Psoas muscle (tissue), 8 donors: ENCODE results near the gene TFAM. TPM values are rescaled to one million over a fixed set of nuclear protein-coding genes. Genes with fewer than 3 reads are reported as not detected.

Experiments used
- ATAC-seq, 4 donors: fragments of 200-7000 bp; cut with Tn5 transposase; one replicate each; pipeline ENCODE4 v1.9.1; 2020; ENCODE audit warnings: moderate library complexity in 3 of 4, mild to moderate bottlenecking in 2 of 4
- DNase-seq, 2 donors: peaks; one replicate each; pipeline ENCODE4 v3.0.0-alpha.2; 2020
- H3K27ac ChIP-seq: fragments of 200-600 bp; one replicate; pipeline ENCODE4 v1.8.0; 2022
- H3K27me3 ChIP-seq, 3 donors: fragments of 200-600 bp in 1 of 3; one replicate each; pipeline versions ENCODE4 v1.6.1 to v1.8.0; 2013 to 2022; ENCODE audit warnings: low read length in 2 of 3, mild to moderate bottlenecking in 2 of 3, moderate library complexity in 1 of 3; ENCODE audit not compliant: insufficient read depth in 3 of 3
- H3K36me3 ChIP-seq, 2 donors: fragments of 200-600 bp in 1 of 2; one replicate each; pipeline versions ENCODE4 v1.6.1 to v1.8.0; 2013 to 2022; ENCODE audit warnings: low read depth in 1 of 2, mild to moderate bottlenecking in 1 of 2, moderate library complexity in 1 of 2; ENCODE audit not compliant: insufficient read depth in 1 of 2
- H3K4me1 ChIP-seq: fragments of 200-600 bp; one replicate; pipeline ENCODE4 v1.8.0; 2022
- H3K4me3 ChIP-seq: fragments of 200-600 bp; one replicate; pipeline ENCODE4 v1.8.0; 2022; ENCODE audit warnings: mild to moderate bottlenecking
- H3K9me3 ChIP-seq: fragments of 200-600 bp; one replicate; pipeline ENCODE4 v1.8.0; 2022
- WGBS, 3 donors: extraction: QIAGEN DNeasy Blood & Tissue Kit; methylation state at CpG; one replicate each; pipeline versions ENCODE4 v1.1.6 to v1.1.7; 2013; 5-methylcytosine and 5-hydroxymethylcytosine counted together
- intact Hi-C, 2 donors: fragments of 100-400 bp; cut with DNase I; formaldehyde crosslinking; loops; one replicate each; pipeline versions ENCODE4 v1.11.0 to v1.14.2; 2022
- polyA plus RNA-seq, 3 donors: library from polyadenylated mRNA; stranded (reverse); fragments of 200-250 nt; gene quantifications; one replicate each; pipeline ENCODE4 v1.2.3, GENCODE V29; 2013
- total RNA-seq, 4 donors: library from RNA; stranded (reverse); fragmentation: NEBNext Ultra II Directional in 2 of 4; extraction: Animal tissue kit (Norgen Biotek cat#: 25700) in 2 of 4; gene quantifications; one replicate each; pipeline versions ENCODE4 v1.2.1 to v1.2.4, GENCODE V29; 2021 to 2023
- TF ChIP-seq, protein P1 (sequence below): fragments of 200-600 bp; IDR thresholded peaks from one replicate; pipeline ENCODE4 v1.8.0; 2022; ENCODE audit warnings: antibody characterized with exemption
- donor health status: healthy with polysubstance abuse.
- donor health status: DM: no; HTN: no; CAD: no; lungs with moderate emphysema.
- donor health status: Bipolar disorder and iron deficiency.
- donor health status: healthy.
- donor health status: DM: yes; HTN: yes; CAD: no.
- donor health status: DM: no; HTN: no; CAD: no.
- donor health status: DM: no; HTN: no; CAD: no.
- donor health status: DM: yes; HTN: yes; CAD: no.

TFAM gene
- total and polyA plus RNA-seq, 7 donors = 10.0 to 36.0 (median 24.4) TPM

DNA sequence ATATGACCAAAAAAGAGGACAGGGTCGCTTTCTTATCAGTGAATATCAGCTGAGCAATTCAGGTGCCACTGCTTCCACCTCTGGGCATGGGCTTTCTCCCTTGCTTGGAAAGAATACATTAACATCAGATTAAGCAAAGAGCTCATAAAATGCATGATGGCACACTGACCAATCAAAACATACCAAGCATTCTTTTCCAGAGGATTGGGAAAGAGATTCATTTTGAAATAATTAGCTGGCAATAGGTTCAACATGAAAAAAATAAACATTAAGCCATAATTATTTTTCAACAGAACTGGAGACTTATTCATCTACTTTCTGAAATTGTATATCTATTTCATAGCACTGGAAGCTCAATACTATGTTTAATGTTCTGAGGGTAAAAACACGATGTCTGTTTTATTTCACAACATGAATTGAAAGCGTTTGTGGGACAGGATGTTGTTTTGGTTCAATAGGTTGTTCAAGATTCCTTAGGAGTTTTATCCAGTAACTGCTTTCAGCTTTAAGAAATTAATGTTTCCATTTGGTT is 53.2 kb downstream of the TFAM start:
- Histone ChIP-seq H3K27ac (no peak overlapping the region), H3K9me3 (peaks cover 7% of the 10 kb centered on the region), H3K27me3 (no peaks in the 10 kb centered on the region), H3K4me3 (no peak overlapping the region), H3K4me1 (no peaks in the 10 kb centered on the region), H3K36me3 (no peaks in the 10 kb centered on the region)
- TF ChIP-seq, protein P1, sequence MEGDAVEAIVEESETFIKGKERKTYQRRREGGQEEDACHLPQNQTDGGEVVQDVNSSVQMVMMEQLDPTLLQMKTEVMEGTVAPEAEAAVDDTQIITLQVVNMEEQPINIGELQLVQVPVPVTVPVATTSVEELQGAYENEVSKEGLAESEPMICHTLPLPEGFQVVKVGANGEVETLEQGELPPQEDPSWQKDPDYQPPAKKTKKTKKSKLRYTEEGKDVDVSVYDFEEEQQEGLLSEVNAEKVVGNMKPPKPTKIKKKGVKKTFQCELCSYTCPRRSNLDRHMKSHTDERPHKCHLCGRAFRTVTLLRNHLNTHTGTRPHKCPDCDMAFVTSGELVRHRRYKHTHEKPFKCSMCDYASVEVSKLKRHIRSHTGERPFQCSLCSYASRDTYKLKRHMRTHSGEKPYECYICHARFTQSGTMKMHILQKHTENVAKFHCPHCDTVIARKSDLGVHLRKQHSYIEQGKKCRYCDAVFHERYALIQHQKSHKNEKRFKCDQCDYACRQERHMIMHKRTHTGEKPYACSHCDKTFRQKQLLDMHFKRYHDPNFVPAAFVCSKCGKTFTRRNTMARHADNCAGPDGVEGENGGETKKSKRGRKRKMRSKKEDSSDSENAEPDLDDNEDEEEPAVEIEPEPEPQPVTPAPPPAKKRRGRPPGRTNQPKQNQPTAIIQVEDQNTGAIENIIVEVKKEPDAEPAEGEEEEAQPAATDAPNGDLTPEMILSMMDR = no peak
- DNase-seq = no peak
- ATAC-seq = no peak
- intact Hi-C loops = no loop called here
- WGBS, 3 donors = 71 to 81% (median 75%) methylated on average over 3 of the region's 3 CpGs

DNA sequence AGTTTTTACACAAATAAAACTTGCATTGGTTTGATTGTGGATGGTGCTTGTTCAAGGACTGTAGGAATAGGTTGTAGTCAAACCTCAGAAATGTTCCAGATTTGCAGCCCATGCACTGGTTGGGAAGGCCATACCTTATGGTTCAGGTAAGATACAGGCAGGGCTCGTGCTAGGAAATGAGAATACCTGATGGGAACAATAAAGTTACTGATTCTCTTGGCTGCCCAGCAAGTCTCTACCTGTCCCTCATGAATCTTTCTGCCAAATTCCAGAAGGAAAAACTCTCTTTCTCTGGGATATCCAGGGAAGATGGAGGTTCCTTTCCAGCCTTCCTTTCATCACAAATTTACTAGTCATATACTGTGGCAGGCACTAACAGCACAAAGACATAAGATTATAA is 53.8 kb downstream of the TFAM start:
- Histone ChIP-seq H3K36me3 (no peaks in the 10 kb centered on the region), H3K27ac (no peak overlapping the region), H3K9me3 (peaks cover 7% of the 10 kb centered on the region), H3K27me3 (no peaks in the 10 kb centered on the region), H3K4me3 (no peak overlapping the region), H3K4me1 (no peaks in the 10 kb centered on the region)
- TF ChIP-seq, protein P1 = no peak
- no peak for DNase-seq
- intact Hi-C loops = no loop called here
- 76 to 89% (median 81%) methylated on average over 1 of the region's 1 CpG for WGBS, 3 donors
- no peak for ATAC-seq

GRCh38 chr10:58439632-58440364 is 54.6 kb downstream of the TFAM start:
- H3K36me3 ChIP-seq = no peaks in the 10 kb centered on the region
- ATAC-seq (no peak), DNase-seq (no peak)
- peaks cover 7% of the 10 kb centered on the region for H3K9me3 ChIP-seq
- TF ChIP-seq, protein P1 = no peak
- intact Hi-C loops = no loop called here
- no peaks in the 10 kb centered on the region for H3K27me3 ChIP-seq
- H3K4me3 ChIP-seq = no peak overlapping the region
- 83 to 86% (median 85%) methylated on average over 5 of the region's 5 CpGs for WGBS, 3 donors
- H3K4me1 ChIP-seq = no peaks in the 10 kb centered on the region
- no peak overlapping the region for H3K27ac ChIP-seq

- intact Hi-C loops = no loop called here
- DNase-seq = no peak
- WGBS, 3 donors = 0 to 100% (median 0%) methylated on average over 1 of the region's 1 CpG
- Histone ChIP-seq H3K9me3 (peaks cover 7% of the 10 kb centered on the region), H3K36me3 (no peaks in the 10 kb centered on the region), H3K4me3 (no peak overlapping the region), H3K4me1 (no peaks in the 10 kb centered on the region), H3K27me3 (no peaks in the 10 kb centered on the region), H3K27ac (no peak overlapping the region)
- TF ChIP-seq, protein P1 = no peak
- no peak for ATAC-seq
Observed at GRCh38 chr10:58440484-58440883, 55.3 kb downstream of the TFAM start.
